ENCODE measurements around the gene PDXK. TPM values are rescaled to one million over a fixed set of nuclear protein-coding genes. Genes with fewer than 3 reads are reported as not detected.

PDXK gene
- total and polyA plus RNA-seq, 9 of the 15 experiments (the other 6 are each of a cell fraction or from before 2014, with no cell fraction given), result 5.6 to 162 (median 76.5) TPM

DNA sequence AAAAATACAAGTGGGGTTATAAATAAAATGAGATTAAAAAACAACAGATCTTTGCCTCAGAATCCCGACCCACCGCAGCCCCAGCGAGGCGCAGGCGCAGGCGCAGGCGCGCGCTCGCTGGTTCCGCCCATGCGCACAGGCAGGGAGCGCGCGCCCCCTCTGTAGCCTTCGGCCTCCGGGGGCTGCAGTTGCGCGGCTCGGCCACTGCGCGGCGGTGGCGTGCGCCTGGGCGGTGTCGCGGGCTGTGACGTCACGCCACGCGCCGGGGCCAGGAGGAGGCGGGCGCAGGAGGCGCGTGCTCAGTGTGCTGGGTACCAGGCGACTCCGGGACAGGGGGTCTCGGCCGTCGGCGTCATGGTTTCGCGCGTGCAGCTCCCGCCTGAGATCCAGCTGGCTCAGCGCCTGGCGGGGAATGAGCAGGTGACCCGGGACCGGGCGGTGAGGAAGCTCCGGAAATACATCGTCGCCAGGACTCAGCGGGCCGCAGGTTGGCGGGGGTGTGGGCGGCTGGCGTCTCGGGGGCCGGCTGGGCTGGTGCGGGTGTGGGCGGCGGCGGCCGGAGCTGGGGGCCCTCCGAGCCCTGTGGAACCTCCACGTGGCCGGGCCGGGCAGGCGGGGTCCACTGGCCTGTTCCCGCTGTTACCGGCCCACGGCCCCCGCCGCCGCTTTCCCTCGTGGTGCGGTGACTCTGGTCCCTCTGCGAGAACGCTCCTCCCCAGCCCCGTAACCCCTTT lies 70.5 kb downstream of the PDXK start, which contains the start of gene RRP1 (continued):
- no peak for TF ChIP-seq MYNN (IDR thresholded peaks at IDR 0.05)
- TF ChIP-seq MYNN (CRISPR knock-in tag; IDR thresholded peaks at IDR 0.05), result no peak
- TF ChIP-seq ZNF124 (CRISPR knock-in tag; IDR thresholded peaks at IDR 0.05), result no peak
- no peak for TF ChIP-seq ZNF41 (CRISPR knock-in tag; conservative IDR thresholded peaks at IDR 0.05)
- no peak for TF ChIP-seq DEAF1 (CRISPR knock-in tag; IDR thresholded peaks at IDR 0.05)
- peak; percentile 74; the same call in 1 of the 2 replicates for TF ChIP-seq ETV5 (CRISPR knock-in tag; IDR thresholded peaks at IDR 0.05; ENCODE audit: low read depth)
- TF ChIP-seq SMARCC2 (IDR thresholded peaks at IDR 0.05; ENCODE audit: low read depth), result no peak
- TF ChIP-seq ZNF3 (CRISPR knock-in tag; IDR thresholded peaks at IDR 0.05), result no peak
- TF ChIP-seq SMAD2 (IDR thresholded peaks at IDR 0.05; ENCODE audit: low read depth, low read length), result no peak
- TF ChIP-seq MBD2 (IDR thresholded peaks at IDR 0.05; ENCODE audit: borderline replicate concordance, low read depth), result no peak; the same call in 1 of the 2 replicates
- TF ChIP-seq ZBTB7A (IDR thresholded peaks at IDR 0.05; ENCODE audit: borderline replicate concordance, control insufficient read depth, low read depth, low read length), result peak; percentile 57; the same call in 1 of the 2 replicates
- no peak for TF ChIP-seq ZC3H4 (CRISPR knock-in tag; IDR thresholded peaks at IDR 0.05; ENCODE audit: borderline replicate concordance)
- no peak for TF ChIP-seq RAD51 (IDR thresholded peaks at IDR 0.05; ENCODE audit: borderline replicate concordance, low read depth)
- TF ChIP-seq ZNF324 (CRISPR knock-in tag; IDR thresholded peaks at IDR 0.05), result no peak
- TF ChIP-seq RBM15 (IDR thresholded peaks at IDR 0.05; ENCODE audit: insufficient read depth, low read length), result no peak
- peak; percentile 97 for TF ChIP-seq CTBP1 (IDR thresholded peaks at IDR 0.05; ENCODE audit: borderline replicate concordance)
- TF ChIP-seq, protein P1, sequence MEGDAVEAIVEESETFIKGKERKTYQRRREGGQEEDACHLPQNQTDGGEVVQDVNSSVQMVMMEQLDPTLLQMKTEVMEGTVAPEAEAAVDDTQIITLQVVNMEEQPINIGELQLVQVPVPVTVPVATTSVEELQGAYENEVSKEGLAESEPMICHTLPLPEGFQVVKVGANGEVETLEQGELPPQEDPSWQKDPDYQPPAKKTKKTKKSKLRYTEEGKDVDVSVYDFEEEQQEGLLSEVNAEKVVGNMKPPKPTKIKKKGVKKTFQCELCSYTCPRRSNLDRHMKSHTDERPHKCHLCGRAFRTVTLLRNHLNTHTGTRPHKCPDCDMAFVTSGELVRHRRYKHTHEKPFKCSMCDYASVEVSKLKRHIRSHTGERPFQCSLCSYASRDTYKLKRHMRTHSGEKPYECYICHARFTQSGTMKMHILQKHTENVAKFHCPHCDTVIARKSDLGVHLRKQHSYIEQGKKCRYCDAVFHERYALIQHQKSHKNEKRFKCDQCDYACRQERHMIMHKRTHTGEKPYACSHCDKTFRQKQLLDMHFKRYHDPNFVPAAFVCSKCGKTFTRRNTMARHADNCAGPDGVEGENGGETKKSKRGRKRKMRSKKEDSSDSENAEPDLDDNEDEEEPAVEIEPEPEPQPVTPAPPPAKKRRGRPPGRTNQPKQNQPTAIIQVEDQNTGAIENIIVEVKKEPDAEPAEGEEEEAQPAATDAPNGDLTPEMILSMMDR (IDR thresholded peaks at IDR 0.05 in 2 of 3, conservative IDR thresholded peaks at IDR 0.05 in 1 of 3; ENCODE audit: insufficient read depth in 2 of 3, low read depth in 1 of 3, low read length in 3 of 3), result peak; percentile 97 to 99 (median 98)
- no peak; the same call in 1 of the 2 replicates for TF ChIP-seq ZNF384 (IDR thresholded peaks at IDR 0.05; ENCODE audit: low read depth, low read length)
- TF ChIP-seq HNRNPH1 (optimal IDR thresholded peaks at IDR 0.05; ENCODE audit: low read depth, low read length), result no peak
- TF ChIP-seq ZNF707 (CRISPR knock-in tag; conservative IDR thresholded peaks at IDR 0.05), result no peak
- TF ChIP-seq ZNF79 (CRISPR knock-in tag; IDR thresholded peaks at IDR 0.05; ENCODE audit: low read depth), result no peak
- TF ChIP-seq SIN3A (IDR thresholded peaks at IDR 0.05; ENCODE audit: borderline replicate concordance in 2 of 2, control insufficient read depth in 1 of 2, low read depth in 2 of 2, low read length in 2 of 2), result peak; percentile 98 to 99
- TF ChIP-seq ETV6 (IDR thresholded peaks at IDR 0.05; ENCODE audit: borderline replicate concordance in 1 of 2, low read depth in 2 of 2, low read length in 1 of 2), result no peak
- TF ChIP-seq ETV6 (CRISPR knock-in tag; IDR thresholded peaks at IDR 0.05; ENCODE audit: borderline replicate concordance), result 0 out of 2 replicates have a peak, but pooled peaks have one; percentile 72
- TF ChIP-seq ETV1 (tag; conservative IDR thresholded peaks at IDR 0.05; ENCODE audit: low read depth), result no peak
- TF ChIP-seq SIN3B (IDR thresholded peaks at IDR 0.05; ENCODE audit: low read depth), result peak; percentile 96
- 0 out of 2 replicates have a peak, but pooled peaks have one; percentile 70 for TF ChIP-seq XRCC5 (IDR thresholded peaks at IDR 0.05; ENCODE audit: low read depth, low read length)

Data from K562 (cell line).